ENCODE data around the gene GNAT3.

Gene GNAT3

DNA sequence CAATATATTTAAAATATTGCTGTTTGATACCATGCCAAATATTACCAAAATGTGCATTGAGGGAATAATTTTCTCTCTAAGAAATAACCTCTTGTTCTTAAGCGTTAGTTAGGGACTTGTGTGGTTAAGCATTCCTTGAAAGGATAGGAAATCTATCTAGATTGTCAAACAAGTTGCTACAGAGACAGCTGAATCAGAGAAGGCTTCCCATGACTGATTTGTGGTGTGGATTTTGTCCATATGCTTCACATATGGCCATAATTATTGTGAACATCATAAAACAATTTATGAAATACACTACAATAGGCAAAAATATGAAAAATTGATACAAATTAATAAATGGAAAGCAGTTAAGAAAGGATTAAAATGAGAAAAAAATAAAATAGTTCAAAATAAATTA is 96.3 kb downstream of the GNAT3 start:
- H3K4me3 ChIP-seq (ENCODE audit: low read length): no peak overlapping the region
- 100% methylated on average over 1 of the region's 1 CpG for WGBS
- H3K27ac ChIP-seq (ENCODE audit: low read depth, low read length): no peak overlapping the region

DNA sequence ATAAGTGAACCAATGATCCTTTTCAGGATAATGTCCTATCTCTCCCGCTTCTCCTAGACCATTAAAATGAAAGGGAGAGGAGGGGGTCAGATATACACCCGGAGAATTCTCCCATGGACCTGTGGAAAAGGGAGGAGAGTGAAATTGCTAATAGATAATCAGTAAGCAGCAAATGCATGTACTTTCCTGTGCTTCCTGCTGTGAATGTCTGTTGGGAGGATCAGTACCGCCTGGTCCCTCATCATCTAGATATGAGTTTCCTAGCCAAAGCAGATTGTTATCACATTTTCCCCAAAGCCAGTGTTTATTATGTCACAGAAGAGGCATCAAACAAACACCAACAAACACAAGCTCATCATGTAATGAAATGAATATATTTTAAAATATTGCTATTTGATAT is 96.8 kb downstream of the GNAT3 start:
- H3K4me1 ChIP-seq (ENCODE audit: insufficient read depth, low read length): no peaks in the 10 kb centered on the region
- no peak overlapping the region for H3K27ac ChIP-seq (ENCODE audit: low read depth, low read length)
- 90% methylated on average over 3 of the region's 3 CpGs for WGBS

More for the DNA sequence above, 96.3 kb downstream of the GNAT3 start:
- H3K27me3 ChIP-seq (ENCODE audit: insufficient read depth, low read length): no peaks in the 10 kb centered on the region
- no peaks in the 10 kb centered on the region for H3K36me3 ChIP-seq (ENCODE audit: insufficient read depth, low read length)
- no peak overlapping the region for H3K9ac ChIP-seq (ENCODE audit: low read depth, low read length)
- H3K4me1 ChIP-seq (ENCODE audit: insufficient read depth, low read length): no peaks in the 10 kb centered on the region
- H3K9me3 ChIP-seq (ENCODE audit: insufficient read depth, low read depth, low read length): no peaks in the 10 kb centered on the region

DNA sequence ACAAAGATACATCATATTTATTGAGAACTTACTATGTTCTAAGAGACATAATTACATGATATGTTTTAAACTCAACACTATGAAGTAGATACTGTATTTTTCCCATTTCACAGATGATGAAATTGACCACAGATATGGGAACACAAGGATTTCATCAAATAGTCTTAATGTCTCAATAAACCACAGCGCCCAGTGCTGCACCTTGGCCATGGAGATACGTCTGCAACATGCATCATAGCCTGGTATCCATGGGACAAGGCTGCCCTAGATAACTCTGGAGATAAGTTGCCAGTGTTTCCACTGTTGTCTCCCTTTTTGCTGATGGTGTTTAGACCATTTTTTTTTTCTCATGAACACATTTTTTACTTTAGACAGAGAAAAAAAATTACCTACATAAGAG is 97.5 kb downstream of the GNAT3 start:
- Histone ChIP-seq H3K4me3 (ENCODE audit: low read length) (no peak overlapping the region), H3K4me1 (ENCODE audit: insufficient read depth, low read length) (no peaks in the 10 kb centered on the region), H3K27me3 (ENCODE audit: insufficient read depth, low read length) (no peaks in the 10 kb centered on the region), H3K27ac (ENCODE audit: low read depth, low read length) (no peak overlapping the region), H3K36me3 (ENCODE audit: insufficient read depth, low read length) (no peaks in the 10 kb centered on the region), H3K9ac (ENCODE audit: low read depth, low read length) (no peak overlapping the region), H3K9me3 (ENCODE audit: insufficient read depth, low read depth, low read length) (no peaks in the 10 kb centered on the region)
- 93% methylated on average over 2 of the region's 2 CpGs for WGBS

More for the DNA sequence above, 96.8 kb downstream of the GNAT3 start:
- no peaks in the 10 kb centered on the region for H3K9me3 ChIP-seq (ENCODE audit: insufficient read depth, low read depth, low read length)
- no peaks in the 10 kb centered on the region for H3K36me3 ChIP-seq (ENCODE audit: insufficient read depth, low read length)
- H3K4me3 ChIP-seq (ENCODE audit: low read length): no peak overlapping the region
- no peaks in the 10 kb centered on the region for H3K27me3 ChIP-seq (ENCODE audit: insufficient read depth, low read length)
- no peak overlapping the region for H3K9ac ChIP-seq (ENCODE audit: low read depth, low read length)

DNA sequence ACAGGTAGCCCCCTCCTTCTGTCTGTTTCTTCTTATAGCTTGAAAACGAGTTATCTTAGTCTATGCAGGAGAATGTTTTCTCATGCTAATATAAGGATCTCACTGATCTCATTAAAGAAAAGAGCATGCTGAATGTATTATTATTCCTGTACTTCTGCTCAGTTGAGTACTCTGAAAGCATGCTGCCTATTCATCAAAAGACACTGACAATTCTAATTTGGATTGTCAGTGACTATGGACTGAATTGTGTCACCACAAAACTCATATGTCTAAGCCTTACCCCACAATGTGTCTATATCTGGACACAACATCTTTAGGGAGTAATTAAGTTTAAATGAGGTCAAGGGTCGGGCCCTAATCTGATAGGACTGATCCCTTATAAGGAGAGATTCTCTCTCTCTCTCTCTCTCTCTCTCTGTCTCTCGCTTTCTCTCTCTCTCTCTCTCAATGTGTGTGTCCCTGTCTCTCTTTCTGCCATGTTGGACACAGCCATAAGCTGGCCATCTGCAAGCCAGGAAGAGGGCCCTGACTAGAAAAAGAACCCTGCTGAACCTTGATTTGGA is 98.4 kb downstream of the GNAT3 start:
- H3K9me3 ChIP-seq (ENCODE audit: insufficient read depth, low read depth, low read length): no peaks in the 10 kb centered on the region
- H3K4me3 ChIP-seq (ENCODE audit: low read length): no peak overlapping the region
- WGBS: 98% methylated on average over 2 of the region's 3 CpGs
- no peaks in the 10 kb centered on the region for H3K36me3 ChIP-seq (ENCODE audit: insufficient read depth, low read length)
- H3K9ac ChIP-seq (ENCODE audit: low read depth, low read length): no peak overlapping the region
- no peaks in the 10 kb centered on the region for H3K27me3 ChIP-seq (ENCODE audit: insufficient read depth, low read length)
- H3K27ac ChIP-seq (ENCODE audit: low read depth, low read length): no peak overlapping the region
- no peaks in the 10 kb centered on the region for H3K4me1 ChIP-seq (ENCODE audit: insufficient read depth, low read length)

DNA sequence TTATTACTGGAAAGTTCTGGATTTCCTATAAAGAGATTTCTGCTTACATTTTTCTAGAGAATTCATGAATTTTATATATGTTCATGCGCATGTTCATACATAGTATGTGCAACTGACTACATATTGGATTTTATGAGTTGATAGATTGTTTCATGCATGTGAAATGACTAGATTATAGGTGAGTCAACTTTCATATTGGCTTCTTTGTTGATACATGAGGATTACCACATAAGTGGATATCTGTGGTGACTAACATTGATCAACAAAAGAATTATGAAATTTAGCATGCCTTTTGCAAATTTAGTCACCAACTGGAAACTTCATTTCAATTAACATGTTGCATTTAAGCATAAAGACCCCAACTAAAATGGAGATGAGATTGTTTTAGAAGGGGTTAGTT is 99.0 kb downstream of the GNAT3 start:
- 100% methylated on average over 1 of the region's 1 CpG for WGBS
- Histone ChIP-seq H3K27me3 (ENCODE audit: insufficient read depth, low read length) (no peaks in the 10 kb centered on the region), H3K27ac (ENCODE audit: low read depth, low read length) (no peak overlapping the region), H3K9me3 (ENCODE audit: insufficient read depth, low read depth, low read length) (no peaks in the 10 kb centered on the region), H3K4me3 (ENCODE audit: low read length) (no peak overlapping the region), H3K9ac (ENCODE audit: low read depth, low read length) (no peak overlapping the region), H3K4me1 (ENCODE audit: insufficient read depth, low read length) (no peaks in the 10 kb centered on the region), H3K36me3 (ENCODE audit: insufficient read depth, low read length) (no peaks in the 10 kb centered on the region)

DNA sequence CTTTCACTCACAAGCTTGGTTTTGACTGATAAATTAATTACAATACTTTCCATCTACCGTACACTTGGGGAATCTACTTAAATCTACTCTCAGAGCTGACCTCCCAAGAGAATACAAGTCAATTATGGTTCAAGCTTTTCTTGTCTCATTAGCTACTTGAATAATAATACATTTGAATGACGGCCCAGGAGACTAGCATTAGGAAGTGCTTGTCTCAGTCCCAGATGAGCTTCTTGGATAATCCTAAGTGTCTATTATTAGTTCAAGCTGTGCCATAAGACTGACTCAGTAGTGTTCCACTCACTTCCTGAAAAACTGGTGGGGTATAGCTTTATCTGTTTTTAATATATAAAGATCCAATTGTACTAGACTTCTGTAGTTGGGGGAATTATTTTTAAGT is 100.2 kb downstream of the GNAT3 start:
- H3K4me1 ChIP-seq (ENCODE audit: insufficient read depth, low read length): no peaks in the 10 kb centered on the region
- no peaks in the 10 kb centered on the region for H3K36me3 ChIP-seq (ENCODE audit: insufficient read depth, low read length)
- H3K27me3 ChIP-seq (ENCODE audit: insufficient read depth, low read length): no peaks in the 10 kb centered on the region
- no peaks in the 10 kb centered on the region for H3K9me3 ChIP-seq (ENCODE audit: insufficient read depth, low read depth, low read length)
- no peak overlapping the region for H3K9ac ChIP-seq (ENCODE audit: low read depth, low read length)
- 98% methylated on average over 2 of the region's 2 CpGs for WGBS
- H3K4me3 ChIP-seq (ENCODE audit: low read length): no peak overlapping the region
- H3K27ac ChIP-seq (ENCODE audit: low read depth, low read length): no peak overlapping the region

DNA sequence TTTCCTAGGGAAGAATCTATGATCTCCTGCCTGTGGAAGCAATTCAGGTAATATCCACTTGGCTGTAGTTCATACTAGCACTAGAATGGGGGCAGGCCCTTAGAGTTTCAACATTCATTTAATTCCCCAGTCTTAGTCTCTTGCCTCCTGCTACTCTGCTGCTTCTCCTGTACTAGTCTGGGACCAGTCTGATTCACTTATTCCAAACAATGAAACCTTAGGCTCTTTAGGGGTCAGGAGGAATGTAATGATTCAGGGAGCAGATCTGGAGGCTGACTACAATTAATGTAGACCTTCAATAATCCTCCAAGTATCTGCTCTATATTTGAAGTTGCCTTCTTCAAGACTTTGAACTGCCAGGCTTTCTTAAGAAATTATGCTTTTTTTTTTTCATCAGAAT is 101.8 kb downstream of the GNAT3 start:
- H3K27ac ChIP-seq (ENCODE audit: low read depth, low read length): no peak overlapping the region
- no peaks in the 10 kb centered on the region for H3K9me3 ChIP-seq (ENCODE audit: insufficient read depth, low read depth, low read length)
- H3K36me3 ChIP-seq (ENCODE audit: insufficient read depth, low read length): no peaks in the 10 kb centered on the region
- no peaks in the 10 kb centered on the region for H3K27me3 ChIP-seq (ENCODE audit: insufficient read depth, low read length)
- H3K9ac ChIP-seq (ENCODE audit: low read depth, low read length): no peak overlapping the region
- H3K4me1 ChIP-seq (ENCODE audit: insufficient read depth, low read length): no peaks in the 10 kb centered on the region
- H3K4me3 ChIP-seq (ENCODE audit: low read length): no peak overlapping the region
